ENCODE results near the gene CACNA1H.
"Not testable (repeated sequence)": the region's sequence is repeated elsewhere in the genome, so short reads cannot be mapped to it uniquely, and the experiment has no call there.

Gene CACNA1H

DNA sequence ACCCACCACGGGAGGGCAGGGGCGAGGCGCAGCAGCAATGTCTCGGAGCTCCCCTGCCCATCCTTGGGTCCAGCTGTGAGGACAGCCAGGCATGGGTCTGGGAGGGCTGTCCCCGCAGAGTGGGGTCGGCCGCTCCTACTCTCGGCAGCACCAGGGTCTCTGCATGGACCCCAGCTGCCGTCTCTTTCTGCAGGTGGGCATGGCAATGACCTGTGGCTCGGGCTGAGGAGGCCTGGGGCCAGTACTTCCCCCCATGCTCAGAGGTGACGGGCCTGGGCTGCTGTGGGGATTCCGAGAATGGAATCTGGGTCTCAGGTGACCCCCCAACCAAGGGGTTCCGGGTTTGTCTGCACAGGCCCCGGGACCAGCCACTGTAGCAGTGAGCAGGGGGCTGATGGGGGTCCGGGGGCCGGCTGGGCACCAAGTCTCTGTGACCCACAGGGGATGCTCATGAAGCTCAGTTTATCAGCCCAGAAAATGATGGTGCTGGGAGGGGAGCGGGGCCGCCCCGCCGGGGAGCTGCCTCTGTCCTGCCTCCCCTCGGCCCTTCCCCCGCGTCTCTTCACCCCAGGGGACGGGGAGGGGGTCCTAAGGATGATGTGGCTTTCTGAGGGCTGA is 23.5 kb downstream of the CACNA1H start:
- no peak for DNase-seq

- DNase-seq: no peak
Observed at GRCh38 chr16:1177053-1177452, 24.1 kb downstream of the CACNA1H start.

DNA sequence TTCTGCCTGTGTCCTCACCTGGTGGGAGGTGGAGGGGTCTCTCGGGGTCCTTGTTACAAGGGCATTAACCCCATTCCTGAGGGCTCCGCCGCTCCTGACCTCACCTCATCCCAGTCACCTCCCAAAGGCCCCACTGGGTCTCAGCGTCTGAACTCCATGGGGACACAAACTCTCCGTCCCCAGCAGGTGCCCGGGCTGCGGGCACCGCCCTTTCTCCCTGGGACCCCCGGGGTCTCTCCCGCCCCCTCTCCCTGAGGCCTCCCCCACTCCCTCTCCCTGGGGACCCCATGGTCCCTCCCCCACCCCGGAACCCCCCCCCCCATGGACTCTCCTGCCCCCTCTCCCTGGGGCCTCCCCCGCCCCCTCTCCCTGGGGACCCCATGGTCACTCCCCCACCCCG is 24.8 kb downstream of the CACNA1H start:
- DNase-seq: no peak

DNA sequence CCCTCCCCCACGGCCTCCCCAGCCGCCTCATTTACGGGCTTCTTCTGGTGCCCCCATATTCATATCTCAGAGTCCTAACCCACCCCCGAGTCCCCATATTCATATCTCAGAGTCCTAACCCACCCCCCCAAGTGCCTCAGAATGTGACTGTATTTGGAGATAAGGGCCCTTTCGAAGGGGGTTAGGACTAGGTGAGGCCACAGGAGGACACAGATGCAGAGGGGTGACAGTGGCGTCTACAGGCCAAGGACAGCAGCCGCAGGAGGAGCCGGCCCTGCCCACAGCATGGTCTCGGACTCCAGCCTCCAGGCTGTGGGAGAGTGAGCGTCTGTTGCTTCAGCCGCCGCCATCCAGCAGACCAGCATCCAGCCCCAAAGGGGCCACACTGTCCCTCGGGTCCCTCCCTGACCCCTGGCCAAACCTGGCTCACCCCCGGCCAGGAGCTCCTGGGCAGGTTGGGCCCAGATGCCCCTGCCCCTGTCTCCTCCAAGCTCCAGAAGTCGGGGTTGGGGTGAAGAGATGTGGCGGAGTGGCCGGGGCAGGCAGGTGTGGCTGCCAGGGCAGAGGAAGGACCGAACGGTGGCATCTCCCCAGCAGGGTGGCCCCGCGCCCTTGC is 25.5 kb downstream of the CACNA1H start:
- DNase-seq: no peak

DNA sequence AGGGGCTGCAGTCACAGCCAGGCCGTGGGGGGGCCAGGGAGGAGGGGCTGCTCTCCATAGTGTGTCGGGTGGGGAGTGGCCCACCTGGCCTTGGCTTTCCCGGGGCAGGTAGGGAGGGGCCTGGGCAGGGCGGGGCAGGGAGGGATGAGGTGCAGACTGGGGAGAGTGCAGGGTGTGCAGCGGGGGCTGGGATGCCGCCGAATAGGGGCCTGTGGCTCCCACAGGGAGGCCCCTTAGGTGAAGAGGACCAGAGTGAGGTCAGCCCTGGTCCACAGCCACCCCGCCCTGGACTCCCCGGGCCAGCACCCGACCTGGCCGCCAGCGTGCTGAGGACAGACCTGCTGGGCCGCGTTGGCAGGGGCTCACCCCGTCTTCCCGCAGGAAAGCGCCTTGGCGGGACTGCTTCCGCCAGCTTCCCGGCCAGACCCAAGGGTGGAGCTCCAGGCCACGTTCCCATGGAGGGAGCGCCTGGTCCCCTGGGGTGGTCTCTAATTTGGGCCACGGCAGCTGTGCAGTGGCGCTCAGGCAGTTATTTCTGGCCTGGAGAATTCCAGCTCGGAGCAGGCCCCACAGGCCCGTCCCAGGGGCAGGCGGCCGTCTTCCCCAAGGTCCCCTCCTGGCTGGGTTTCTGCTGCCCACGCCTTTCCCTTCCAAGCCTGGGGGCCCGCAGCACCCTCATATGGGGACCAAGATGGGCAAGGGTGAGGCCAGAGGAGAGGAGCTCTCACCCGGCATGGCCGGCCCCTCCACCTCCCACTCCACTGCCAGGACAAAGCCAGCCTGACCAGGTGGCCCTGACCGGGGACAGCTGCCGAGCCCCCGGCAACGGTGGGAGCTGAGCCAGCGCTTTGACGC is 27.9 kb downstream of the CACNA1H start:
- no peak for DNase-seq

- no peak for DNase-seq
Observed at GRCh38 chr16:1181404-1182315, 28.8 kb downstream of the CACNA1H start.

GRCh38 chr16:1182316-1182671 is 29.4 kb downstream of the CACNA1H start:
- DNase-seq: no peak

GRCh38 chr16:1182950-1183907 is 30.3 kb downstream of the CACNA1H start:
- DNase-seq: no peak

DNA sequence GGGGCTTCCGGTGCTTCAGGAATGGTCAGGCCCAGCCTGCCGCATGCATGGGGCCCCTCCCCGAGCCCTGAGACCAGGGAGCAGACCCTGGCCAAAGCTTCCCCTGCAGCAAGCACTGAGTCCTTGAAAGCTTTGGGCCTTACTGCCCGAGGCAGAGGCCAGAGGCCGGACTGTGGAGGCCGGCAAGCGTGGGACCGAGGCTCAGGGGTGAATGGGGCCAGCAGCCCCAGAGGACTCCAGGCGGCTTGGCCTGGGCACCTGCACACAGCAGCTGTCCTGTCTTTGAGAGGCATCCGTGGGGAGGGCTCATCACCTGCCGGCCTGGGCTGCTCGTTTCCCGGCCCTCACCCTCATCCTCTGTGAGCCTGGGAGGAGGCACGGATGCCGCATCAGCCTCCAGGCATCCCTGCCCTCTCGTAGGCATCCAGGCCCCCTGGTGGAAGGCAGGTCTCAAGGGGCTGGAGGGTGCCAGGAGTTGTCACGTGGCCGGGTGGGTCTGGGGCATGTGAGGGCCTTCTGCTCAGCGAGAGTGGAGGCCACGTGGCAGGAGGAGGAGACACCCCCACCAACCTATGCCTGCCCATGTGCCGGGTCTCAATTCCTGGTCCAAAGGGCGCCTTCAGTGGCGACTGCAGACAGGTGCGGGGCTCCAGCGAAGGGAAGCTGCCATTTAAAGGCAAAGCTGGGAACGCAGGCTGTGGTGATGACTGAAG is 31.4 kb downstream of the CACNA1H start:
- no peak for DNase-seq

DNA sequence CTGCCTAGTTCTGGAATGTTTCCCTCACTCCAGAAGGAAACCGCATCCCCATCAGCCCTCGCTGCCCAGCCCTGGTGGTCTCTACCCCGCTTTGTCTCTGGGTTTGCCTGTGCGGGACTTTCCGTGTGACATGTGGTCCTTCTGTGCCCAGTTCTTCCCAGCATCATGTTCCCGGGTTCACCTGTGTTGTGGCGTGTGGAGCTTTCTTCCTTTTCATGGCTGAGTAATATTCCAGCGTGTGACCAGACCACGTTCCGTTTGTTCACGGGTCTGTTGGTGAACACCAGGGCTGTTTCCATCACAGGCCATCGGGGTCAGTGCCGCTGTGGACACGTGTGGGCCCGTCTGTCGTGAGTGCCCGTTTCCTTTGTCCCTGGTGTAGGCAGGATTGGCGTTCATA is 32.1 kb downstream of the CACNA1H start:
- DNase-seq: no peak

GRCh38 chr16:1185460-1186207 is 32.7 kb downstream of the CACNA1H start:
- DNase-seq: not testable (repeated sequence)

- DNase-seq: peak; percentile 78
Observed at GRCh38 chr16:1188432-1189189, 35.7 kb downstream of the CACNA1H start.

- DNase-seq: no peak
Observed at GRCh38 chr16:1189455-1189854, 36.5 kb downstream of the CACNA1H start.

- DNase-seq: not testable (repeated sequence)
Observed at GRCh38 chr16:1190789-1191188, 37.9 kb downstream of the CACNA1H start.

- no peak for DNase-seq
Observed at GRCh38 chr16:1192384-1193073, 39.6 kb downstream of the CACNA1H start.

DNA sequence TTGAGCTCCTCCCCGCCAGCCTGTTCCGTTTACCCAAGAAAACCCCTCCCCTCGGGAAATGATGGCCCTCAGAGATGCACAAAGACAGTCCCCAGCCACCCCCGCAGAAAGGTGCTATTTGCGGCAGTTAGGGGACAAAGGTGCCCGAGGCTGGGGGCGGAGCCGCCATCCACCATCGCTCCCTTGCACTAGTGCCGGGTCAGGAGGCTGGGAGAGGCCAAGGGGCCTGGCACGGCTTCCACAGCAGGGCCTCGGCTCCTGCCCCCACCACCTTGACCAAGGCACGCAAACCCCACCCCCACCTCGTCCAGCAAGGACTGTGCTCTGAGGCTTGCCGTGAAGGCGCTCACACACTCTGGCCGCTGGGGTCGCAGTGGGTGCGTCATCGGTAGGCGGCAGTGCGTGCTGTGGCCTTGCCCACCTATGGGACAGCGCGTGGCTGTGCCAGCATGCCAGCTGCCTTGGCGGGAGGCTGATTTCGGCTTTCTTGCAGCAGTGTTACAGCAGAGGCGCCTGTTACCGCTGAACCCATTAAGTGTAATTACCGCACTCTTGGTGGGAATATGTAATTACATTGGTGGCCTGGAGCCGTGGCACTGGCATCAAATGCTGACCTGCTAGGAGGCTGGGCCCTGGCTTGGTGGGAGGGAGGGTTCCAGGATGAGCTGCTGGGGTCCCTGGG is 40.4 kb downstream of the CACNA1H start:
- DNase-seq: no peak

GRCh38 chr16:1193825-1194581 is 41.1 kb downstream of the CACNA1H start:
- no peak for DNase-seq
